Measurements from ENCODE around the gene DUSP6. TPM values are rescaled to one million over a fixed set of nuclear protein-coding genes. Genes with fewer than 3 reads are reported as not detected.

DUSP6 gene
- total RNA-seq, 1 experiment from 2014 or later, result 72.9 TPM

DNA sequence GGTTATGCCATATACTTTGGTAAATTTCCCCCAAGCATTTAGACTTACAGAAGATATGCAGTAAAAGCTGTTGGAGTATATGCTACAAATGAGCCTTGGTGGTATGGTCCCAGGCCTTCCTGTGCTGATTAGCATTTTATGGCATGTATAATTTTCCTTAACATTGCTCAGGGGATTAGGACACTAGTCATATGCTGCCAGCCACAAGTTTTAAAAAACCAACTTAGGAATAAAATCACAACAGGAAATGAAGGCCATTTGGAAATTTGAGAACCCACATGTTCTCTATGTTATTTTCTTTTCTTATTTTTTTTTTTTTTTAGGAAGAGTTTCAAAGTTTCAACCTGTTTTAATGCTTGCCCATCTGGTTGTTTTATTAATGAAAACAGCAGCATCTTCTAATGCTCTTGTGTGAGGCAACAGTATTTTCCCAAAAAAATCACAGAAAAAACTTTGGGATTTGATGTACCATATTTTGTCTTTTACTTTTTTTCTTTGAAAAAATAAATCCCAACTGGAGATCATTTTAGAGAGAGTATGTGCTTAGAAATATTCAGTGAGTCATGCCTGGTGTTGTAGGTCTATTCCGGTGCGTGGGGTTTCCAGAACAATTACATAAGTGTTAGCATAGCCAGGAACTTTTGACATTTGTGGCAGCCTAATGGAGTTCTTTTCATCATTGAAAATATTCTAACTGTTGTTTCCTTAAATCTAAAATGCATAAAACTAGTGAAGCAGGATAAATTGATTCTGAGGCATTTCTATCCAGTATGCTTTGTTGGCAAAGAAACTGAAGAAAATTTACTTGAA is 21.7 kb upstream of the DUSP6 start:
- peak; percentile 80 for DNase-seq (ENCODE audit: low read depth)

GRCh38 chr12:89372584-89373370 is 20.5 kb upstream of the DUSP6 start:
- no peak for DNase-seq (ENCODE audit: low read depth)

DNA sequence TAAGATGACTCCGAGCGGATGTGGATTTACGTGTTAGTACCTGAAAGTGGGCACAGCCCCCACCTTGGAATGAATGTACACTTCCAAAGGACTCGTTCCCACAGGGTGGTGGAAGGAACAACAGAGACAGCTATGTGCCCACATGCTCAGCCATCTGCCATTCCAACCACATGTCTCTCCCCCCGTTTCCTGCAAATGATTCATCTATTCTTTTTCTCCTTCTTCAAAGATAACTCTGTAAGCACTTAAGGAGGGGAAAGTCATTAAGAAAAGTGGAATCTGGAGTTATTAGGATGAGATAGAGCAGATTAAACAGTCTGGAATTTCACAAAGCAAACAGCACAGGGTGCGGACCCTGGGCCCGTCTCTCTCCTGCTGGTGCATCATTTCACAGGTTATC is 18.5 kb upstream of the DUSP6 start:
- DNase-seq (ENCODE audit: low read depth), result peak; percentile 96

DNA sequence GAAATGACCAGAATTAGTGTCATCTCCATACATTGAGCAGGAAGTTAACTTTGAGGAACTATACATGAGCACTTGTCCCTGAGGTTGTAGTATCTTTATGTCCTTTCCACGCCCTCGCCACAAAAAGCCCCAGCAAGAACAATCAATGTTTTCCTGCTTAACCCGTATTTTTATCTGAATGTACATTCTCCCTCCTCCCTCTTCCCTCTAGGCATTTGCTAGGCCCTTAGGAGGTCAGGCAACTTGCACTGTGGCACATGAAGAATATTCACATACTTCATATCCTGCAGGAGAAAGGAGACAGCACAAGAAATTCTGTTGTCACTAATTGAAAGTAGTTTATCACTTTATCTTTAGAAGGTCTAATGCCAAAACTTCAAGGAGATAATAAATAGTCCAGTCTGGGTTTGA is 18.1 kb upstream of the DUSP6 start:
- no peak for DNase-seq (ENCODE audit: low read depth)

DNA sequence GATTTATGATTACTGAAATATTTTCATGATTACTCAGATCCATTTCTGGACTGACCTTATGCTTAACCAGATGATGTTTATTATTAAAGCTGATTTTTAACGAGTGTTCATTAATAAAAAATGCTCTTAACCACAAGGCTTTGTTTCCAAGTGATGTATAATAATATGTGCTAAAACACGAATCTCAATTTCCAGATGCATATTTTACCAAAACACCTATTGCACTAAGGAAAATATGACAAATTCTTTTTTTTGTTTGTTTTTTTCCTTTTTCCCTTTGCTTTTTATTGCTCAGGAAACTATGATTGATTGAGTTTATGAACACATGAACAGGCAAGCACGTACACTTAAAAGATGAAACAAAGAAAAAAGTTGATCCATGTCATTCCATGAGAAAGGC is 16.9 kb upstream of the DUSP6 start:
- no peak for DNase-seq (ENCODE audit: low read depth)

DNA sequence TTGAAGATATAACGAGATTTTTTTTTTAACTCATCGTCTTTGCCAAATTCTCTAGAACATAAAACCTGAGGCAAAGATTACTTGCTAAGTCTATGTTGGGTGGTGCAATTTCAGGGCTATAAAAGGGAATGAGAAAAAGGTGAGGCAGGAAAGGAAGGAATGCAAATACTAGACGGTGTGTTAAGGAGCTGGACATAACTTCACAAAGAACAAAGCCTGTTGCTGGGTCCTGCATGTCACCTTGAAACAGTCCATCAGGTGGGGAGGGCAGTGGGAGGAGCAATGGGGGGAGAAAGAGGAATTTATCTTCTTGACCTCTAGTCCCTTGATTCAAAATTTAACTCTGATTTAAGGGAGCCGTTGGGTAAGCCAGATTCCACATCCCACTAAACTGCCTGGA is 16.1 kb upstream of the DUSP6 start:
- no peak for DNase-seq (ENCODE audit: low read depth)

DNA sequence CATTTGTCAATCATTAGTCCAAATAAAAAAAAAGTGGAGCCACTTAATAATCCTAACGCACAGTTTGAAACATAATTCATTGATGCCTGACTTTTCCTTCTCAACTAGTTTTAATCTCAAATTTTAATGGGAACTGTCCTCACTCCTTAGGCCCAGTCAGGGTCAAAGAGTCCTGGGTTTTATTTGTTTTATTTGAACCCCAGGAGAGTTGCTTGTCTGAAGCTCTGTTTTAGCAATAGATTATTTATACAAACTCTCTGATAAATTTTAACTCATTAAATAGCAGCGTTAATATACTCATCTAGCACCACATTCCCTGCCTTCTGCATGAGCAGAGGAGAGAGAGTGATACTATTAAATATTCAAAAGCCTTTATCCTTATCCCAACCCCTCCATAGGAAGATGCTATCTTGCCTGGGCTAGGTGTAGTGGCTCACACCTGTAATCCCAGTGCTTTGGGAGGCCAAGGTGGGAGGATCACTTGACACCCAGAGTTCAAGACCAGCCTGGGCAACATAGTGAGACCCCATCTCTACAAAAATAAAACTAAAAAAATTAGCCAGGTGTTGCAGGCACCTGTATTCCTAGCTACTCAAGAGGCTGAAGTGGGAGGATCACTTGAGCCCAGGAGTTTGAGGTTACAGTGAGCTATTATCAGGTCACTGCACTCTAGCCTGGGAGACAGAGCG is 14.5 kb upstream of the DUSP6 start:
- DNase-seq (ENCODE audit: low read depth), result no peak

GRCh38 chr12:89364631-89365030 is 12.3 kb upstream of the DUSP6 start:
- no peak for DNase-seq (ENCODE audit: low read depth)

DNA sequence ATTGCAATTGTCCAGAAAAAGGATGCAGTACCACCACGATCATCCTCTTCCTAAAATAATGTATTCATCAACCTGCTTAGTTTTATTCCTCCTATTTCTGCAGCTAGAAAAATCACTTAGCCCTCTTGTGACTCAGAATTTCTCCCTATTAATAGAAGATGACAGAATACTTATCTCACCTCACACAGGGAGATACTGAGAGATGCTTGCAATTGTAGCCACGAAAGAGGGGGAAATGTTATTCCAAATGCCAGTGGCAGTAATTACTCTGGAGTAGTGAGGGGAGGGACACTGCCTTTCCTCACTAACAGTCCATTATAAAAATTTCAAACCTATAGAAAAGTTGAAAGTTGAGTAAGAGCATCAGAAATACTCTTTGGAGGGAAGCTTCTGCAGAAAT is 11.8 kb upstream of the DUSP6 start:
- no peak for DNase-seq (ENCODE audit: low read depth)

DNA sequence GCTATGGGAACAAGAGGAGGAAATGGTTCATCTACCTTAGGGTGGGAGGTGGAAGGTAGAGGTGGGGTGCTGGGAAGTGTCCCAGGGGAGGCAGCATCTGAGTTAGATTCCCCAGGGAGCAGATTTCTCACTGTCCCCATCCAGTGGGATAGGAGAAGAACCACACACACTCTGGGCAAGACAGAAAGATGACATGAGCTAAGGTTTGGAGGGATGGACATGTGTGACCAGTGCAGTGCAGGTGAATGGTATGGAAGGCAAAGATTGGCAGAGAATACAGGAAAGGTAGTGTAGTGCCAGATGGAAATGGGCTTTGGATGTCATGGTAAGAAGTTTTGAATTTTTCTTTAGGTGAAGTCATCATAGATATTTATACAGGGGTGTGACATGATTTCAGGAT is 11.3 kb upstream of the DUSP6 start:
- no peak for DNase-seq (ENCODE audit: low read depth)

DNA sequence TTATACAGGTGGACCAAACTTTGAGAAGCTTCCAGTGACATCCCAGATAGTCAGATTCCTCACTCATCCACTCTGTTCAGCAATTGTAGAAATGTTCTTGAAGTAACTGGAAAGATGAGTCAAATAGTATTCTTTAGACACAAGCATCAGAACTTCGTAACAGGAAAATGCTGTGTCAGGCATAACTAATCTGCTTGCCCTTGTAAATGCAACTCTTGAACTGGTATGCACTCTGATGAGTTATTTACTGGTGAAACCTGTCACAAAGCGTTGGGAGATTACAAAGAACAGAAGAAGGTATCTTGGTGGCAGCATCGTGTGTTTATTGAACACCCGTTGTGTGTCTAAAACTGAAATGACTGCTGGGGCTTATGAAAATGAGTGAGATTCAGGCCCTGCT is 10.8 kb upstream of the DUSP6 start:
- DNase-seq (ENCODE audit: low read depth), result no peak

GRCh38 chr12:89359615-89360014 is 7.3 kb upstream of the DUSP6 start:
- DNase-seq (ENCODE audit: low read depth), result no peak

DNA sequence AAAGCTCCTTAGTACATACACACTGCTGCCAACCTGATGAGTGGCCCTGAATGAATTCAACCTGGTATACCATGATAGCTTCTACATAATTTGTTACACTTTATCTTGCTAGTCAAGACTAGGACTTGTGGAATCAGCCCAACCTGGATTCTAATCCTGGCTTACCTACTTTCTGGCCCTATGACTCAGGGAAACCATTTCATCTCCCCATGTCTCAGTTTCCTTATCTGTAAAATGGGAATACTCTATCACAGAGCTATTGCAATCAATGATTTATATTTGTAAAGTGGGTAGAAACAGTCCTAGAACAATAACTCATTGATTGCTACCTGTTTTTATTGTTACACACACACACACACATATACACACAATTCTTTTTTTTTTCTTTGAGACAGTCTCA is 6.5 kb upstream of the DUSP6 start:
- no peak for DNase-seq (ENCODE audit: low read depth)

DNA sequence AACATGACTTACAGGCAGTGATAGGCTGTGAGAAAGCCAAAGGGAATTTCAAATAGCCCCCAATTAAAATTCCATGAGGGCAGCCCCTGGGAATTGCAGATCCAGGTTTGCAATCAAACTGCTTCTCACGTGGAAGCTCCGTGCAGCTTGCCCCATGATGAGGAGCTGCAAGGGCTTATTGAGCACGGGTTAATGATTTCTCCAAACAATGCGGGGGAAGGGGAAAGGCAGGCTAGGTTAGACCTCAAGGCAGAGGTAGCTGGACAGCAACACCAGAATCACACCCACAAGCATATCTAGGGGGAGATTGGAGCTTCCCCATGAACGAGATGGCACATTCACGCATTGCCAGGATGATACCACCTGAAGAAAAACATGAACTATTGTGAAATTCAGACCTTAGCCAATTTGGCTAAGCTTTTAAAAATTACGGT is 5.0 kb upstream of the DUSP6 start:
- DNase-seq (ENCODE audit: low read depth), result no peak

GRCh38 chr12:89356069-89356665 is 3.9 kb upstream of the DUSP6 start:
- DNase-seq (ENCODE audit: low read depth), result no peak

DNA sequence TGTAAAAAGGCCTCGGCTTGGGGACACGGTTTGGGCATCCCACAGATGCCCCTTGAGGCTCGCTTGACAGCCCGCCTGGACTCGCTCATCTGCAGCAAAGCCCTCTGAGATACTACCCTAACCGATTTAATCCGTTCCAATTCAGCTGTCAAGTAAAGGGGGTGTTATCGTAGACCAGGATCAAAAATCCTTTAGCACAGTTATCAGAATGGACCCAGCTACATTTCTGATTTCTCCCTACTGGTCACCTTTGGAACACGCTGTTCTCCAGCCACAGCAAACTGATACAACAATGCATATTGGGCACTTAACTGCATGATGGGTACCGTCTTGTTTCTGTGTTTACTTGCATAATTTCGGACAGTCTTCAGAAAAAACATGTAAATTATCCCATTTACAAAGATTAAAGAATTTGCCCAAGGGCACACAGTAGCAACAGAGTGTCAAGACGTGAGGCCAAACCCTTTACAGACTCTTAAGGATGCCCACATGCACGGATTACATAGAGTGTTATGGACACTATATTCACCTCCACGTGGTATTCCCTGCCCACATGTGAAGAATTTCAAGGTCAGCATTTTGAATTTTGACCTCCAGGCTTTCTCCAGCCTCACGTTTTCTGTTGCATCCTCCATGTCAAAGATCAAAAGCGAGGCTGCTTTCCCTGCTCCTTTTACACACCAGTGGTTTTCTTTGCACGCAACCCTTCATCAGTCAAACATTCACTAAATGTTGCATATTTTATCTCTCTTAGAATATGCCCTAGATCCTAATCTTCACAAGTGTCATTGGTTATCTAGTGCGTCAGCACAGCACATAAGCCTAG is 3.2 kb upstream of the DUSP6 start:
- DNase-seq (ENCODE audit: low read depth), result no peak

GRCh38 chr12:89354612-89355067 is 2.3 kb upstream of the DUSP6 start:
- no peak for DNase-seq (ENCODE audit: low read depth)

- peak; percentile 87 for DNase-seq (ENCODE audit: low read depth)
Observed at GRCh38 chr12:89353823-89354611, 1.7 kb upstream of the DUSP6 start.

DNA sequence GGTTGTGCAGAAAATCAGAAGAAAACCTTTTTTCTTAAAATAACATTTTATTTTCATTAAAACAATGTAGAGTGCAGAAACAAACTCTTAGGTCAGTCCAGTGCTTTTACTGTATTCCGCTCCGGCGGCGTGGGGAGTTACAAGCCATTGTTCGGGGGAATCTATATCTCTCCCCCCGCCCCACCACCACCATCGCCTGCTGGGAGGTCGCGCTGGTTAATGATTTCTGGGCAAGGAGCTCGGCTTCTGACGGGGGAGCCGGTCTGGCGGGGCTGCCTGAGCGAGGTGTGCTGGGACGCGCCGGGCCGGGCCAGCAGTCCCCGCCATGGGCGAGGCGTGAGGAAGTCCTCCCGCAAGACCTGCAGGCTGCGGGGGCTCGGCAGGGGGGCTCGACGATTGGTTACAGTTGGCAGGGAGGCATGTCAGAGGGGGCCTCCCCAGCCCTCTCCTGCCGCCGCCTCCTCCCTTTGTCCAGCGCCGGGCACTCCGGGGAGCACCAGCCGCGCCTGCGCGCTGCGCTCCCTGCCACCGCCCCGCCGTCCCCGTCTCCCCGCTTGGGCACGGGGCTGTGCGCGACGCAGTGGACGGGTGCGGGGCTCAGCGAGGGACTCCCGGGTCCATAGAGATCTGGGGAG is 1.0 kb upstream of the DUSP6 start:
- DNase-seq (ENCODE audit: low read depth), result peak; percentile 88

- DNase-seq (ENCODE audit: low read depth), result no peak
Observed at GRCh38 chr12:89352242-89352491, 134 bp downstream of the DUSP6 start.
